ENCODE measurements around the gene PSD.
"Not testable (repeated sequence)": the region's sequence is repeated elsewhere in the genome, so short reads cannot be mapped to it uniquely, and the experiment has no call there.

The PSD gene

GRCh38 chr10:102457591-102458150, 39.1 kb upstream of the PSD start:
- Histone ChIP-seq H3K27ac (ENCODE audit: low read depth in 2 of 2, low read length in 2 of 2) (no peak overlapping the region), H3K9ac (ENCODE audit: low read depth in 1 of 2, low read length in 2 of 2) (no peak overlapping the region), H3K27me3 (ENCODE audit: control insufficient read depth in 2 of 2, insufficient read depth in 2 of 2, low read length in 2 of 2) (no peaks in the 10 kb centered on the region), H3K4me3 (ENCODE audit: low read length in 2 of 2) (no peak overlapping the region), H3K9me3 (ENCODE audit: control insufficient read depth in 2 of 2, low read length in 2 of 2) (no peaks in the 10 kb centered on the region), H3K4me1 (ENCODE audit: control insufficient read depth in 2 of 2, insufficient read depth in 2 of 2, low read length in 2 of 2) (peaks cover 16 to 17% of the 10 kb centered on the region in 2 donors), H3K36me3 (ENCODE audit: control insufficient read depth in 2 of 2, insufficient read depth in 2 of 2, low read length in 2 of 2) (peaks cover 0 to 8% of the 10 kb centered on the region in 2 donors)

GRCh38 chr10:102455893-102456471, 37.4 kb upstream of the PSD start:
- H3K4me1 ChIP-seq (ENCODE audit: control insufficient read depth in 2 of 2, insufficient read depth in 2 of 2, low read length in 2 of 2) = peaks cover 13 to 15% of the 10 kb centered on the region in 2 donors
- peaks cover 0 to 8% of the 10 kb centered on the region in 2 donors for H3K36me3 ChIP-seq (ENCODE audit: control insufficient read depth in 2 of 2, insufficient read depth in 2 of 2, low read length in 2 of 2)
- H3K27me3 ChIP-seq (ENCODE audit: control insufficient read depth in 2 of 2, insufficient read depth in 2 of 2, low read length in 2 of 2) = no peaks in the 10 kb centered on the region
- no peaks in the 10 kb centered on the region for H3K9me3 ChIP-seq (ENCODE audit: control insufficient read depth in 2 of 2, low read length in 2 of 2)
- H3K27ac ChIP-seq (ENCODE audit: low read depth in 2 of 2, low read length in 2 of 2) = no peak overlapping the region
- H3K9ac ChIP-seq (ENCODE audit: low read depth in 1 of 2, low read length in 2 of 2) = no peak overlapping the region
- no peak overlapping the region for H3K4me3 ChIP-seq (ENCODE audit: low read length in 2 of 2)

GRCh38 chr10:102454662-102455487, 36.3 kb upstream of the PSD start:
- H3K36me3 ChIP-seq (ENCODE audit: control insufficient read depth in 2 of 2, insufficient read depth in 2 of 2, low read length in 2 of 2); H3K27me3 ChIP-seq (ENCODE audit: control insufficient read depth in 2 of 2, insufficient read depth in 2 of 2, low read length in 2 of 2); H3K9me3 ChIP-seq (ENCODE audit: control insufficient read depth in 2 of 2, low read length in 2 of 2); H3K9ac ChIP-seq (ENCODE audit: low read depth in 1 of 2, low read length in 2 of 2); H3K4me3 ChIP-seq (ENCODE audit: low read length in 2 of 2); H3K27ac ChIP-seq (ENCODE audit: low read depth in 2 of 2, low read length in 2 of 2): not testable (repeated sequence)
- peaks cover 12 to 14% of the 10 kb centered on the region in 2 donors for H3K4me1 ChIP-seq (ENCODE audit: control insufficient read depth in 2 of 2, insufficient read depth in 2 of 2, low read length in 2 of 2)

- H3K9ac ChIP-seq (ENCODE audit: low read depth in 1 of 2, low read length in 2 of 2) = no peak overlapping the region
- peaks cover 0 to 8% of the 10 kb centered on the region in 2 donors for H3K36me3 ChIP-seq (ENCODE audit: control insufficient read depth in 2 of 2, insufficient read depth in 2 of 2, low read length in 2 of 2)
- H3K9me3 ChIP-seq (ENCODE audit: control insufficient read depth in 2 of 2, low read length in 2 of 2) = no peaks in the 10 kb centered on the region
- no peak overlapping the region for H3K4me3 ChIP-seq (ENCODE audit: low read length in 2 of 2)
- H3K27ac ChIP-seq (ENCODE audit: low read depth in 2 of 2, low read length in 2 of 2) = peak overlapping the region; percentile 12 to 23
- H3K4me1 ChIP-seq (ENCODE audit: control insufficient read depth in 2 of 2, insufficient read depth in 2 of 2, low read length in 2 of 2) = peaks cover 12 to 14% of the 10 kb centered on the region in 2 donors
- H3K27me3 ChIP-seq (ENCODE audit: control insufficient read depth in 2 of 2, insufficient read depth in 2 of 2, low read length in 2 of 2) = no peaks in the 10 kb centered on the region
Observed at GRCh38 chr10:102453502-102453901, 34.9 kb upstream of the PSD start.

- Histone ChIP-seq H3K4me1 (ENCODE audit: control insufficient read depth in 2 of 2, insufficient read depth in 2 of 2, low read length in 2 of 2) (peaks cover 12 to 14% of the 10 kb centered on the region in 2 donors), H3K27ac (ENCODE audit: low read depth in 2 of 2, low read length in 2 of 2) (peak overlapping the region; percentile 12 to 23)
Observed at GRCh38 chr10:102452672-102453340, 34.2 kb upstream of the PSD start.

GRCh38 chr10:102451105-102451969, 32.8 kb upstream of the PSD start, which contains the start of gene C10orf95:
Gene C10orf95 (minus strand): TSS chr10:102451543. CDS start chr10:102451093, 450 bp downstream.
- H3K9me3 ChIP-seq (ENCODE audit: control insufficient read depth in 2 of 2, low read length in 2 of 2) = no peaks in the 10 kb centered on the region
- peak within 1 kb of the TSS; percentile 79 to 81 for H3K9ac ChIP-seq (ENCODE audit: low read depth in 1 of 2, low read length in 2 of 2)
- H3K36me3 ChIP-seq (ENCODE audit: control insufficient read depth in 2 of 2, insufficient read depth in 2 of 2, low read length in 2 of 2) = peaks cover 0 to 8% of the 10 kb centered on the region in 2 donors
- peaks cover 12 to 14% of the 10 kb centered on the region in 2 donors for H3K4me1 ChIP-seq (ENCODE audit: control insufficient read depth in 2 of 2, insufficient read depth in 2 of 2, low read length in 2 of 2)
- no peaks in the 10 kb centered on the region for H3K27me3 ChIP-seq (ENCODE audit: control insufficient read depth in 2 of 2, insufficient read depth in 2 of 2, low read length in 2 of 2)
- peak within 1 kb of the TSS; percentile 88 to 91 for H3K27ac ChIP-seq (ENCODE audit: low read depth in 2 of 2, low read length in 2 of 2)
- H3K4me3 ChIP-seq (ENCODE audit: low read length in 2 of 2) = peak within 1 kb of the TSS; percentile 96 to 98

More at GRCh38 chr10:102452672-102453340, 34.2 kb upstream of the PSD start:
- Histone ChIP-seq H3K27me3 (ENCODE audit: control insufficient read depth in 2 of 2, insufficient read depth in 2 of 2, low read length in 2 of 2) (no peaks in the 10 kb centered on the region), H3K4me3 (ENCODE audit: low read length in 2 of 2) (no peak overlapping the region), H3K9me3 (ENCODE audit: control insufficient read depth in 2 of 2, low read length in 2 of 2) (no peaks in the 10 kb centered on the region), H3K9ac (ENCODE audit: low read depth in 1 of 2, low read length in 2 of 2) (peak overlapping the region in 1 of 2 donors; percentile 9), H3K36me3 (ENCODE audit: control insufficient read depth in 2 of 2, insufficient read depth in 2 of 2, low read length in 2 of 2) (peaks cover 0 to 8% of the 10 kb centered on the region in 2 donors)

GRCh38 chr10:102450374-102451104, 32.0 kb upstream of the PSD start:
- Histone ChIP-seq H3K9ac (ENCODE audit: low read depth in 1 of 2, low read length in 2 of 2) (peak overlapping the region; percentile 79 to 91), H3K4me1 (ENCODE audit: control insufficient read depth in 2 of 2, insufficient read depth in 2 of 2, low read length in 2 of 2) (peaks cover 12 to 14% of the 10 kb centered on the region in 2 donors), H3K4me3 (ENCODE audit: low read length in 2 of 2) (peak overlapping the region; percentile 96 to 98), H3K27me3 (ENCODE audit: control insufficient read depth in 2 of 2, insufficient read depth in 2 of 2, low read length in 2 of 2) (no peaks in the 10 kb centered on the region), H3K9me3 (ENCODE audit: control insufficient read depth in 2 of 2, low read length in 2 of 2) (no peaks in the 10 kb centered on the region), H3K27ac (ENCODE audit: low read depth in 2 of 2, low read length in 2 of 2) (peak overlapping the region; percentile 88 to 91), H3K36me3 (ENCODE audit: control insufficient read depth in 2 of 2, insufficient read depth in 2 of 2, low read length in 2 of 2) (no peaks in the 10 kb centered on the region)

- Histone ChIP-seq H3K4me3 (ENCODE audit: low read length in 2 of 2) (peak overlapping the region; percentile 96 to 98), H3K9me3 (ENCODE audit: control insufficient read depth in 2 of 2, low read length in 2 of 2) (no peaks in the 10 kb centered on the region), H3K27ac (ENCODE audit: low read depth in 2 of 2, low read length in 2 of 2) (peak overlapping the region; percentile 88 to 91), H3K9ac (ENCODE audit: low read depth in 1 of 2, low read length in 2 of 2) (peak overlapping the region; percentile 79 to 91), H3K27me3 (ENCODE audit: control insufficient read depth in 2 of 2, insufficient read depth in 2 of 2, low read length in 2 of 2) (no peaks in the 10 kb centered on the region), H3K4me1 (ENCODE audit: control insufficient read depth in 2 of 2, insufficient read depth in 2 of 2, low read length in 2 of 2) (peaks cover 12 to 14% of the 10 kb centered on the region in 2 donors), H3K36me3 (ENCODE audit: control insufficient read depth in 2 of 2, insufficient read depth in 2 of 2, low read length in 2 of 2) (no peaks in the 10 kb centered on the region)
Observed at GRCh38 chr10:102450124-102450373, 31.5 kb upstream of the PSD start.
